Stomach smooth muscle (tissue), 2 donors: ENCODE data around the gene UPK2.

Experiments used
- H3K27ac ChIP-seq: one replicate; pipeline ENCODE4 v1.7.0; 2013; ENCODE audit warnings: mild to moderate bottlenecking, low read length, inconsistent platforms
- H3K27me3 ChIP-seq, 2 donors: one replicate each; pipeline ENCODE4 v1.7.0; 2013; ENCODE audit warnings: low read length in 2 of 2; ENCODE audit not compliant: insufficient read depth in 2 of 2, control insufficient read depth in 1 of 2
- H3K36me3 ChIP-seq, 2 donors: one replicate each; pipeline ENCODE4 v1.7.0; 2013; ENCODE audit warnings: low read length in 2 of 2; ENCODE audit not compliant: control insufficient read depth in 2 of 2, insufficient read depth in 2 of 2
- H3K4me1 ChIP-seq: one replicate; pipeline ENCODE4 v1.7.0; 2013; ENCODE audit warnings: low read length; ENCODE audit not compliant: control insufficient read depth, insufficient read depth
- H3K4me3 ChIP-seq, 2 donors: one replicate each; pipeline ENCODE4 v1.7.0; 2013; ENCODE audit warnings: low read length in 2 of 2
- H3K9ac ChIP-seq, 2 donors: one replicate each; pipeline ENCODE4 v1.7.0; 2013; ENCODE audit warnings: low read length in 2 of 2, mild to moderate bottlenecking in 1 of 2
- H3K9me3 ChIP-seq, 2 donors: one replicate each; pipeline ENCODE4 v1.7.0; 2013; ENCODE audit warnings: low read length in 2 of 2; ENCODE audit not compliant: control insufficient read depth in 2 of 2
- donor health status: healthy.
- donor health status: Pancreatic carcinoma.

UPK2 gene

DNA sequence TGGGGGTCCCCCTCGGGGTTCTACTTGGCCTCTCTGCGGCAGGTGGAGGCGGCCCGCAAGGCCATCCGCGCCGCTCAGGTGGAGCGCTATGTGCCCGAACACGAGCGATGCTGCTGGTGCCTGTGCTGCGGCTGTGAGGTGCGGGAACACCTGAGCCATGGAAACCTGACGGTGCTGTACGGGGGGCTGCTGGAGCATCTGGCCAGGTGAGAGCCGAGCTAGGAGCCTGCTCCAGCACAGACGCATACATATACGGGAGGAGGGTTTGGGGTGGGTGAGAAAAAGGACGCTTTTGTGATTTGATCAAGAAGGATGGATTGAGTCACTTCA is 42.3 kb downstream of the UPK2 start:
- no peaks in the 10 kb centered on the region for H3K27me3 ChIP-seq
- H3K9me3 ChIP-seq, result no peaks in the 10 kb centered on the region
- peaks cover 26% of the 10 kb centered on the region for H3K4me1 ChIP-seq
- H3K4me3 ChIP-seq, result peak overlapping the region; percentile 96 to 99
- H3K36me3 ChIP-seq, result peaks cover 5 to 7% of the 10 kb centered on the region in 2 donors
- H3K27ac ChIP-seq, result peak overlapping the region; percentile 87
- peak overlapping the region; percentile 88 to 89 for H3K9ac ChIP-seq

DNA sequence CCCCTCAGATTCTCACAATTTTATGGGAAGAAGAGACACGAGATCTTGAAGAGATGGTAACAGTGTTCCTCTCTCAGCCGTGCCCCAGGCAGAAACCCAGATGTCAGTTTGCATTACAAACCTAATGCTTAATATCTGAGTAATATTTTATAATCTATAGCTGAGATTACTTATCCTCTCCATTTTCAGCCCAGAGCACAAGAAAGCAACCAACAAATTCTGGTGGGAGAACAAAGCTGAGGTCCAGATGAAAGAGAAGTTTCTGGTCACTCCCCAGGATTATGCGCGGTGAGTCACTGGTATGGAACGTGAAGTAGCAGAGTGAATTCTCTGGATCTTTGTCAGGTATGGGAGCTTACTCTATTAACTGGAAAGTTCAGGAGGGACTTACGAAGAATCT is 42.7 kb downstream of the UPK2 start:
- H3K27ac ChIP-seq, result peak overlapping the region; percentile 87
- H3K4me3 ChIP-seq, result peak overlapping the region; percentile 96 to 99
- H3K36me3 ChIP-seq, result peaks cover 5 to 7% of the 10 kb centered on the region in 2 donors
- no peaks in the 10 kb centered on the region for H3K27me3 ChIP-seq
- peaks cover 26% of the 10 kb centered on the region for H3K4me1 ChIP-seq
- no peaks in the 10 kb centered on the region for H3K9me3 ChIP-seq
- H3K9ac ChIP-seq, result peak overlapping the region; percentile 88 to 89

DNA sequence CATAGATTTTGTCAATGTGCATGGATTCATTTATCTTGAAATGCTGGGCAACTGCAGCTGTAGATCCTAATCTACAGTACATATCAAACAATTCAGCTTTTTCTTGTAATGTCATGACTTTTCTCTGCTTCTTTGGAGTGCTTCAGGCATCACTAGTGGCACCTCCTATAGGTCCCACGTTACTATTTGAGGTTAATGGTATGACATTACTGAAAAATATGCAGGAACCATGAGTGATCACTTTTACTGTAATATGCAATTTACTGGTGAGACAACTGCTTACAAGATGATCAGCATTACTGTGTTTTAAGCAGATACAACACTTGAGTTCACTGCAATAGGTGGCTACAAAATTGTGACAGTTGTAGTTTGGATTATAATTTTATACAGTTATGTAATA is 44.8 kb downstream of the UPK2 start:
- Histone ChIP-seq H3K4me3 (no peak overlapping the region), H3K27ac (no peak overlapping the region), H3K9ac (no peak overlapping the region), H3K27me3 (no peaks in the 10 kb centered on the region), H3K9me3 (no peaks in the 10 kb centered on the region), H3K4me1 (peaks cover 26% of the 10 kb centered on the region), H3K36me3 (peaks cover 5 to 7% of the 10 kb centered on the region in 2 donors)

DNA sequence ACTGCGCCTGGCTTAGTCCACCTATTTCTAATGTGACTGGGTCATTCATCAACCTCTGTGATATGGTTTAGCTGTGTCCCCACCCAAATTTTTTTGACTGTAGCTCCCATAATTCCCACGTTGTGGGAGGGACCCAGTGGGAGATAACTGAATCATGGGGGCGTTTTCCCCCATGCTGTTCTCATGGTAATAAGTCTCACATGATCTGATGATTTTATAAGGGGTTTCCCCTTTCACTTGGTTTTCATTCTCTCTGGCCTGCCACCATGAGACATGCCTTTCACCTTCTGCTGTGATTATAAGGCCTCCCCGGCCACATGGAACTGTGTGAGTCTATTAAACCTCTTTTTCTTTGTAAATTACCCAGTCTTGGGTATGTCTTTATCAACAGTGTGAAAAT is 50.6 kb downstream of the UPK2 start:
- H3K36me3 ChIP-seq, result peaks cover 15 to 23% of the 10 kb centered on the region in 2 donors
- no peak overlapping the region for H3K9ac ChIP-seq
- no peaks in the 10 kb centered on the region for H3K4me1 ChIP-seq
- no peaks in the 10 kb centered on the region for H3K27me3 ChIP-seq
- no peak overlapping the region for H3K27ac ChIP-seq
- H3K4me3 ChIP-seq, result no peak overlapping the region
- no peaks in the 10 kb centered on the region for H3K9me3 ChIP-seq
